HG03575 (cell line): Measurements from ENCODE around the gene APBA3.

Experiments
- ATAC-seq: cut with Tn5 transposase; IDR thresholded peaks from one replicate; pipeline ENCODE4 v1.9.1; 2021; ENCODE audit not compliant: unreplicated experiment, insufficient number of reproducible peaks, low FRiP score; ENCODE audit errors: extremely low read depth

Gene APBA3

GRCh38 chr19:3725640-3726310 lies 35.7 kb downstream of the APBA3 start:
- ATAC-seq: no peak

- ATAC-seq: no peak
Observed at GRCh38 chr19:3725121-3725520, 36.4 kb downstream of the APBA3 start.

- ATAC-seq: no peak
Observed at GRCh38 chr19:3723883-3724282, 37.6 kb downstream of the APBA3 start.

GRCh38 chr19:3723110-3723488 lies 38.4 kb downstream of the APBA3 start:
- ATAC-seq: no peak

GRCh38 chr19:3722443-3723109 lies 38.9 kb downstream of the APBA3 start:
- no peak for ATAC-seq

- ATAC-seq: no peak
Observed at GRCh38 chr19:3721887-3722442, 39.5 kb downstream of the APBA3 start.

GRCh38 chr19:3721131-3721886 lies 40.2 kb downstream of the APBA3 start:
- ATAC-seq: no peak

GRCh38 chr19:3720349-3720917 lies 41.1 kb downstream of the APBA3 start:
- ATAC-seq: no peak

- no peak for ATAC-seq
Observed at GRCh38 chr19:3719868-3720267, 41.6 kb downstream of the APBA3 start.

- no peak for ATAC-seq
Observed at GRCh38 chr19:3716147-3716668, 45.3 kb downstream of the APBA3 start.

GRCh38 chr19:3712663-3713611 lies 48.6 kb downstream of the APBA3 start:
- no peak for ATAC-seq

- no peak for ATAC-seq
Observed at GRCh38 chr19:3710265-3710812, 51.2 kb downstream of the APBA3 start.

- ATAC-seq: no peak
Observed at GRCh38 chr19:3708207-3708931, 53.1 kb downstream of the APBA3 start, which contains the start of gene TJP3. Gene TJP3, plus strand, starts transcription at chr19:3708384. Its CDS starts 20,049 bp downstream, at chr19:3728433.

GRCh38 chr19:3707868-3708206 lies 53.7 kb downstream of the APBA3 start:
- no peak for ATAC-seq

GRCh38 chr19:3701200-3701599 lies 60.3 kb downstream of the APBA3 start:
- ATAC-seq: no peak
